Measurements from ENCODE around the gene PLLP.

Gene PLLP

GRCh38 chr16:57301126-57301817 lies 16.8 kb upstream of the PLLP start:
- TF ChIP-seq, protein P1, sequence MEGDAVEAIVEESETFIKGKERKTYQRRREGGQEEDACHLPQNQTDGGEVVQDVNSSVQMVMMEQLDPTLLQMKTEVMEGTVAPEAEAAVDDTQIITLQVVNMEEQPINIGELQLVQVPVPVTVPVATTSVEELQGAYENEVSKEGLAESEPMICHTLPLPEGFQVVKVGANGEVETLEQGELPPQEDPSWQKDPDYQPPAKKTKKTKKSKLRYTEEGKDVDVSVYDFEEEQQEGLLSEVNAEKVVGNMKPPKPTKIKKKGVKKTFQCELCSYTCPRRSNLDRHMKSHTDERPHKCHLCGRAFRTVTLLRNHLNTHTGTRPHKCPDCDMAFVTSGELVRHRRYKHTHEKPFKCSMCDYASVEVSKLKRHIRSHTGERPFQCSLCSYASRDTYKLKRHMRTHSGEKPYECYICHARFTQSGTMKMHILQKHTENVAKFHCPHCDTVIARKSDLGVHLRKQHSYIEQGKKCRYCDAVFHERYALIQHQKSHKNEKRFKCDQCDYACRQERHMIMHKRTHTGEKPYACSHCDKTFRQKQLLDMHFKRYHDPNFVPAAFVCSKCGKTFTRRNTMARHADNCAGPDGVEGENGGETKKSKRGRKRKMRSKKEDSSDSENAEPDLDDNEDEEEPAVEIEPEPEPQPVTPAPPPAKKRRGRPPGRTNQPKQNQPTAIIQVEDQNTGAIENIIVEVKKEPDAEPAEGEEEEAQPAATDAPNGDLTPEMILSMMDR (IDR thresholded peaks at IDR 0.05) = no peak

DNA sequence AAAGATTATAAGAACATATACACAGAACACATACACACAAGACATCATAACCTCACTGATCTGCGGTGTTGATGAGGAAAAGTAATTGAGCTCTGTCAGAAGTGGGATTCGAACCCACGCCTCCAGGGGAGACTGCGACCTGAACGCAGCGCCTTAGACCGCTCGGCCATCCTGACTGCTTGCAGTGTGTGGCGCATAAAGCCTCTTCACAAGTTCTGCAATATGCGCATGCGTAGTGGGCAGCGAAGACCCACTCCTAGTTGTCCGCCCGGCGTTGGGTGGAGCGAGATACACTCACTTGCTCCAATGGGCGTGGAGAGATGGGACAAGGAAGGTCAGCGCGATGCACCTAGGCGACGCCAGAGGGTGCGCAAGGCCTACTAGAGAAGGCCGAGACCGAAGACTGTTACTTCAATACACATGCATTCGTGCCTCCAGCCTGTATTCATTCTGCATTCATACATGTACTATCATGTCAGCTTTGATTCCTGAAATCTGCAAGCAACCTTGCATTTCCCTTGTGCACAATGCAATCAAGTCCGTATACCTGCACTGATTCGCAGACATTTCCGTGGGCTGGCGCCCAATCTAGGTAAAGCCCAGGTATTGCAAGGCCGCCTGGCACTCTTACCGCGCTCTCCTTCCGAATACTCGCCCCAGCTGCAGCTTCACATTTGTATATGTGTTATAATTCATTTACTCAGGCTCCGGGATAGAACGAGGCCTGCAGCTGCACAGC lies 16.1 kb upstream of the PLLP start:
- TF ChIP-seq, protein P1 (IDR thresholded peaks at IDR 0.05) = peak; percentile 96

GRCh38 chr16:57299719-57300386 lies 15.4 kb upstream of the PLLP start:
- TF ChIP-seq, protein P1 (IDR thresholded peaks at IDR 0.05) = no peak

- TF ChIP-seq, protein P1 (IDR thresholded peaks at IDR 0.05) = no peak; the same call in 1 of the 2 replicates
Measured at GRCh38 chr16:57299009-57299718, 14.7 kb upstream of the PLLP start.

DNA sequence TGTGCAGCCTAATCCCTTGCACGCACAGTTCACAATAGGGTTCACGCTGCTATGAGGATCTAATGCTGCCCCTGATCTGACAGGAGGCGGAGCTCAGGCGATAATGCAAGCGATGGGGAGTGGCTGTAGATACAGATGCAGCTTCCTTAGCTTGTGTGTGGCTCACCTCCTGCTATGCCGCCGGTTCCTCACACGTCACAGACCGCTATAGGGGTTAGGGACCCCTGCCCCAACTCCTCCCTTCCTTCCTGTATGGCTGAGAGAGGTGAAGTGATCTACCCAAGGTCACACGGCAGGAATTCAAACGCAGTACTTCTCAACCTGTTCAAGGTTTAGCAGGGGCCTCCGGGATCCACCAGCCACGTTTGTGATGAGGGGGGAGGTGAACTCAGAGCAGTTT lies 13.4 kb upstream of the PLLP start:
- TF ChIP-seq, protein P1 (IDR thresholded peaks at IDR 0.05) = no peak

DNA sequence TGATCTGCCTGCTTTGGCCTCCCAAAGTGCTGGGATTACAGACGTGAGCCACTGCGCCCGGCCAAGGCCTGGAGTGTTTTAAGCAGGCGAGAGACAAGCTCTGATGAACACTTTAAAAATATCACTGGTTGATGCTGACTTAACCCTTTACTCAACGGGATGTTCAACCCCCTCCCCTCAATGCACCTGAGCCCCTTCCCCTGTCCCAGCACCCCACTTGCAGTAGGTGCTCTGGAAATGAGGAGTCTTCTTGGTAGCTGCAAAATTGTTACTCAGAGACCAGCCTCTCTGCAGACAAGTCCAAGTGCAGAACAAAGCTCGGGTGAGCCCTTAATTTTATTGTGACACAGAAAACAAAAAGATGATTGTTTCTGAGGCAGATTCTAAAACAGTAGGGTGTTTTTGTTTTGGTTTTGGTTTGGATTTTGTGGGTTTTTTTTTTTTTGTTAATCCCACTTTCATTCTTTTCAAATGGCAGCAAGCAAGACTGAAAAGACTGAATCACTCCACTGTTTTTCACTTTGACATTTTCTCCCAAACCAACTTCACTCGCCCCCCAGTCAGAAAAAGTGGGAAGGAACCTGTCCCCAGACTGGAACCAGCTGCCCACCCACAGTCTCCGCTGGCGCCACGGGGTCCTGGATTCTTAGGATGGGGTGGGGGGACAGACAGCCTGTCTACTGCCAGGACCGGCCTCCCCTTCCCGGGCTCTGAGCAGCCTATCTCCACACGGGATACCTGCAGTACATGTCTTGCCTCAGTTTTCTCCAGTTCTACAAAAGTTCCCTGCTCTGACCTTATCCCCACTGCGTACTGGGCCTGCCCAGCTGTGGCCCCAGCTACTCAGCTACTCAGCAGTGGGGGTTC lies 5.2 kb upstream of the PLLP start:
- TF ChIP-seq, protein P1 (IDR thresholded peaks at IDR 0.05) = no peak
